ENCODE data around the gene PLXNB2. TPM values are rescaled to one million over a fixed set of nuclear protein-coding genes. Genes with fewer than 3 reads are reported as not detected.

PLXNB2 gene
- total RNA-seq, 1 experiment from 2014 or later: 27.6 TPM

DNA sequence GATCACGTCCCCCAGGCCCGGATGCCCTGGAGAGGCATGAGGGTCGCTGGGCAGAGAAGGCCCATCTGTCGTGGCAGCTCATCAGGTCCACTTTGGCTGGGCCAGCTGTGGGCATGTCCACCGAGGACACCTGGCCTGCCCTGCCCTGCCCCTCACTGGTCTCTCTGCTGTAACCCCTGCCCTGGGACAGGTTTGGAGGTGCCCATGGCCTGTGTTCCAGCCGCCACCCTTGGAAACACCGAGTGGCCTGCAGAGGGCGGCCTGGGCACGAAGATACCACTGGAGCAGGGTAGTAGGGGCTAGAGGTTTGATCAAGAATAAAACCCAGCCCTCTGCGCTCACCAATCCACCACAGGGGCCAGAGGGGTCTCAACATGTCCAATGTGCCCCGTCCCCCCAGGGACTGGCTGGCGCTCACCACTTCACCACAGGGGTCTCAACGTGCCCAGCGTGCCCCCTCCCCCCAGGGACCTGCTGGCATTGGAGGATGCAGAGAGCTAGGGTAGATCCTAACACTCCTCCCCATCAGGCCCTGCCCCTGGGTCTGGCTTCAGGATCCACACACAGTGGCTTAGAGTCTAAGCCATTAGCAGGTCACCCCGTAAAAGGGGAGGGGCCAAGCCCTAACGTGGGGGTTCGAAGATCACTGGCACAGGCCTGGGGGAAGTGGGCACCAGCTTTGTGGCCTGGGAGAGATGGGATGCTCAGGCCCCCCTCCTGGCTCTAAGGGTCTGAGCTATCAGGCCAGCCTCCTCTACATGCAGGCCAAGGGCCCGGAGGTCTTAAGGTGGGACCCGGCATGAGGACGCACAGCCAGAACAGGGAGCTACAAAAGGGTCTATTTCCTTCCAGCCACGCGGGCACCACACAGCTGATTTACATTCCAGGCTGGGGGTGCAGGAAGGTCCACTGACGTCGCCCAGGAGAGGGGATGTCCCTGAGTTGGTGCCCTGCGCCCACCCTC lies 55.1 kb downstream of the PLXNB2 start:
- DNase-seq (ENCODE audit: low read depth): peak; percentile 60

DNA sequence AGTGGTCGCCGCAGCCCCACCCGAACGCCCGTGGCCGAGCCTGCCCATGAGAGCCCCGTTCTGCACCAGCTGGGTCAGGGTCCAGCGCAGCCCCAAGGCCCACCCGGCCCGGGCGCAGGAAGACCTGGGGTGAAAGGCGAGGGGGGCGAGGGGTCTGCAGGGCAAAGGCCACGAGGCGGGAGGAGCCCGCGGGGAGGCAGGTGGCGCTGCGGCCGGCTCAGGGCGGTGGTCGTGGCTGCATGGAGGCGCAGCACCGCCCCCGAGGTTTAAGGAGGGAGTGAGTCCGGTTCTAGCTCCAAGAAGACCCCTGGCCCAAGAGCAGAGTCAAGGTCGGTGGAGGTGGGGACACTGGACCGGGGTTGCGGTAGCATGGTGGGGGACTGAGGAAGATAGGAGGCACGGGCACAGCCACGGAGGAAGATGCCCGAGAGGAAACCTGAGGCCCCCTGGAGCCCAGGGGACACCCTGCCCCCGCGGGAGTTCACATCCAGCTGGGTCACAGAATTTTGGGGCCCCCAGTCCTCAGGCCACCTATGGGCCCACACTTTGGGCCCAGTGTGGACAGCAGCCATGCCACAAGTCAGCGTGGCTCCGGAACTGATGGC lies 55.9 kb downstream of the PLXNB2 start:
- DNase-seq (ENCODE audit: low read depth): no peak

DNA sequence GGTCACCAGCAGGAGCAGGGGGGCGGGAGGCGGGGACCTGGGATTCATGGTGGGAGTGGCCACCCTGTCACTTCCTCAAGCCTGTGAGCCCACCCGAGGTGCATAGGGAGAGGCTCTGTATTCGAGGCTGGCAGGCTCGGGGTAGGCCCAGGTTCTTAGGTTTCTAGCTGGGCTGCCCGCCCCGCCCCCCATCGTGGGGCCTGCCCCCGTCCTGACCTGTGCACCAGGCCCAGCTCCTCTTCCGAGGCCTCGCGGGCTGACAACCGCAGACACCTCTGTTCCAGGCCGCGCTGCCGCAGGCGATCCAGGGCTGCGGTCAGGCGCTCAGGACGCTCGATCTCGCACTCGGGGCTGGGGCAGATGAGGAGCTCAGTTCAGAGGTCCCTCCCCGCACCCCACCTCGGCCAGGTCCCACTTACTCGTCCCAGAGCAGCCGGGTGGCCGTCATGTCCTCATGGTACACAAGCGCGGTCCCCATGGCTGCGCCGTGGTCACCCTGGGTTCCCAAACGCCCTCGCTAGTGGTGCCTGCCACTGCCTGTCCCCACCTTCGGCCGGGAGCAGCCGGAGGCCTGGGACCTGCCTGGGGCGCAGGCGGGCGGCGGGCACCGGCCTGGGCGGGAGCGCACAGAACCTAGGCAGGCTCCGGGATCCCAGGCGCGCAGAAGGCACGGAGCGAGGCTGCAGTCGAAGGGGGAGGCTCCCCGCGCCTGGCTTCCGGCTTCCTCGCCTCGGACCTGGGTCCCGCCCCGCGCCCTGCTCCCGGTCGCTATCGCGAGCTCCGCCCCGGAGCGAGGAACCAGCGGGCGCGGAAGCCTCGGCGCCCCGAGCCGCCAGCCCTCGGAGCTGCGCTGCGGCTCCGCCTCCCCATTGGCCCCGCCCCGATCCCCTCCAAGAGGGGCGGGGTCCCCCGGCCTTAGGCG lies 56.6 kb downstream of the PLXNB2 start, which contains the start of gene HDAC10:
Gene HDAC10 (minus strand): TSS at position 711 of the 922 bp plus-strand sequence. CDS start 233 bp downstream, at position 478.
- DNase-seq (ENCODE audit: low read depth): peak; percentile 66

DNA sequence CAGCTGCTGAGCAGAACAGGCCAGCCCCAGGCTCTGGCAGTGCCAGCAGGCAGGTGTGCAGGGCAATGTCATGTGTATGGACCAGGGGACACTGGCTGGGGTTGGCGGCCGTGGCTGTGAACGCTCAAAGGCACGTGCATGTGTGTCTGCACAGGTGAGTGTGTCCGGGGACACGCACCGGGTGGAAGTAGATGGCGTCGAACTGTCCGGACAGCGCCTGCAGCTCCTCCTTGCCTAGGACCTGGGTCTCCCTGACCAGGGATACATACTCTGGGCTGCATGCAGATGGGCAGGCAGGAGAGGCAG lies 57.2 kb downstream of the PLXNB2 start:
- DNase-seq (ENCODE audit: low read depth): no peak

DNA sequence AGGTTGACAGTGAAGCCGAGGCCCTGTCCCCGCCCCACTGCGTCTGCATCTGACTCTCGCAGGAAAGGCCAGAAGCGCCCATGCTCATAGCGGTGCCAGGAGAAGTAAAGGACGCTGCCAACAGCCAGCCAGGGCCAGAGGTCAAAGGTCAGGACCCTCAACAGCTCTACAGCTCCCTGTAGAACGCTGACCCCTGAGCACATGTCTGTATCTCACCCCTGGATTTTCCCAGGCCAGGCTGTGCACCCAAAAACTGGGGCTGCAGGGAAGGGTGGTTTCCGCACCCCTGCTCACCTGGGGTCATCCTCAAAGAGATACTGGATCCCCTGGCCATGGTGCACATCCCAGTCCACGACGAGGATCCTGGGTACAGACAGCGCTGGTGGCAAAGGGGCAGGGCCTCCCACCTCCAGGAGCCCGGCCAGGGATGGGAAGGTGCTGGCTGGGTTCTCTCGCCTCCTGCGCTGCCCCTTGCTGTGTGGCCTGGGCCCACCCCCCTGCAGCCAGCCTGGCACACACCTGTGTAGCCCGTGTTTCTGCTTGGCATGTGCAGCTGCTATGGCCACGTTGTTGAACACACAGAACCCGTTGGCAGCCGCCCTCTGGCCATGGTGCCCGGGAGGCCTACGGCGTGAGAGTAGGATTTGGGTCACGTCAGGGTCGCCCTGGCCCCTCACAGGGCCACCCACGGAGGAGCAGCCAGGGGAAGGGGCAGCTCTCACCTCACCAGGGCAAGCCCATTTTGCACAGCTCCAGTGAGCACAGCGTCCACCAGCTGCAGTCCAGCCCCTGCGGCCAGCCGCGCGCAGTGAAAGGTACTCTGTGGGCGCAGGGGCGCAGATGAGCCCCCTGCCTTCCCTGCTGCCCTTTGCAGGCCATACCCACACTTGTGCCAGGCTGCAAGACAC lies 57.9 kb downstream of the PLXNB2 start:
- no peak for DNase-seq (ENCODE audit: low read depth)

DNA sequence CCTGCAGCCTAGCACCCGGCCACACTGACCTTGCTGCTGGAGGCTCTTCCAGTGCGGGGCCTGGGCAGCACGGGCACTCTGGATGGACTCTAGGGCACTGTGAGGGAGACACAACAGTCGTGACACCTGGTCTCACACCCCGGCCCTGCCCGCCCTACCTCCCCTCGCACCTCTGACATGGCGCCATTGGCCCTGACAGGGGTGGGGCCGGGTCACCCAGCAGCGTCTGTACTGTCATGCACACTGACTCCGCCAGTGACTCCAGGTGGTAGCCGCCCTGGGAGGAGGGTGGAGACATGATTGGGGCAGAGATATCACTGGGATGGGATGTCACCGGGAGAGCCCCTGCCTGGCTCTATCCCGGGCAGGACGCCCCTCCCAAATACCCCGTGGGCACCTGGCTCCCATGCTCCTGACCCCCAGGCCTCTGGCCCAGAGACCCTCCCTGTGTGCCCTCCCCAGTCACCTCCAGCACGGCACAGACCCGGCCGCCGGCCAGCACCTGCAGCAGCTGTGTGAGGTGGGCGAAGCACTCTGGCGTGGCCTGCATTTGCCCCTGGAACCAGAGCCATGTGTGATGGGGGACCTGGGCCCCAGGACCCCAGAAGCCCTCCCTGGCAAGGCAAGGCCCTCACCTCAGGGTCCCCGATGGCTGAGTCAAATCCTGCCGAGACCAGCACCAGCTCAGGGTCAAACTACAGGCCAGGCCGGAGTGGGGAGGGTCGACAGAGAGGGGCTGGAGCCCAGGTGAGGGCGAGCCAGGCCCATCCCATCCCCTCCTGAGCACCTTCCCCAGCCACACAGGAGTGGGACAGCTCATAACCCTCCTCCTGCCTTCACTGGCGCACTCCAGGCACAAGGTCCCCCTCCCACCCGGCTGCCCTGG lies 59.0 kb downstream of the PLXNB2 start:
- no peak for DNase-seq (ENCODE audit: low read depth)

DNA sequence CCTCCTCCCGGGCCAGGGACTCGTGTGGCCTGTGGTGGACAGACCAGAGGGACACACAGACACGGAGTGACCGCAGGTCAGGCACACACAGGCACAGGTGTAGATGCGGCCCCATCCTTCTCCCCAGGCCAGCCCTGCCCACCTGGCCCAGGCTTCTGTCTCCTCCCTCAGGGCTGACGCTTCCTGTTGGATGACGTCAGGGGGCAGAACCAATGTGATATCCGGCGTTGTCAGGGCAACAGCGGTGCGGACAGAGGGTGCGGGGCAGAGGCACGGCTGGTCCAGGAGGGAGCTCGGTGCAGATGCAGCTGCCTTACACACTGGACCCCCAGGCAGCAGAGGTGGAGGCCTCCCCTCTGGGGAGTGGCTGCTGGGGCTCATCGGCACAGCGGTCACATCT lies 59.7 kb downstream of the PLXNB2 start:
- no peak for DNase-seq (ENCODE audit: low read depth)

DNA sequence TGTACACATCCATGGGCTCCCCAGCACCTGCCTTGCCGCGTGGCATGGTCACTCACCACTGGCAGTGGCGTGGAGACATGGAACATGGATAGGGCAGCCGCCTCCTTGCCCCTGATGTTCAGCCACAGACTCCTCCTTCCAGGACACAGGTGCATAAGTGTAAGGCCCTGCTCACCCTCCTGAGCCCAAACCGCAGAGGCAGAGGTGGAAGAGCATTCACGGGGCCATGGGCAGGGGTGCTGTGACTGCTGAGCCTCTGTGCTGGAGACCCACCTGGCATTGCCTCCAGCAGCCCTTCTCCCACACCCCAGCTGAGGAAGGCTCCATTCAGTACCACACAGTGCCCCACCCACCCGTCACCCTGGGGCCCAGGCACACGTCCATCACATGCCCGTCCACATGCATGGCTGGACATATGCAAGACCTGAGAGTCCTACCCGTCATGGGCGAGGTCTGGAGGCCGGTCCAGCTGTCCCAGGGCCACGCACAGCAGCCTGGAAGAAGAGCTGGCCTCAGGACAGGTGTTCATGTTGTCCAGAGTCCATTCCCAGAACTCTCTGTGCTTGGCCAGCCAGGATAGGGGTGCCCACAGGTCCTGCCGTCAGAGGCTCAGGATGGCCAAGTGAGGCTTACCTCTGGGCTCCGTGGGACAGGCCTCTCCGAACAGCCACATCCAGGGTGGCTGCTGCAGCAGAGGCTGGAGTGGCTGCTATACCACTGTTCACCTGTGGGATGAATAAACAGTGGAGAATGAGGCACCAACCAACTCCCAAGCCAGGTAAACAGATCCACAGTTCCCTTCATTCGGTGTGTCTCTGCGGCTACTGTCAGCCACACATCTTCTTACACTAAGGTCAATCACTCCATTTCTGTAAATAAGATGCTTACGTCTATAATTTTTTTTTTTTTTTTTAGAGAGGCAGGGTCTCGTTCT lies 60.9 kb downstream of the PLXNB2 start:
- DNase-seq (ENCODE audit: low read depth): no peak

DNA sequence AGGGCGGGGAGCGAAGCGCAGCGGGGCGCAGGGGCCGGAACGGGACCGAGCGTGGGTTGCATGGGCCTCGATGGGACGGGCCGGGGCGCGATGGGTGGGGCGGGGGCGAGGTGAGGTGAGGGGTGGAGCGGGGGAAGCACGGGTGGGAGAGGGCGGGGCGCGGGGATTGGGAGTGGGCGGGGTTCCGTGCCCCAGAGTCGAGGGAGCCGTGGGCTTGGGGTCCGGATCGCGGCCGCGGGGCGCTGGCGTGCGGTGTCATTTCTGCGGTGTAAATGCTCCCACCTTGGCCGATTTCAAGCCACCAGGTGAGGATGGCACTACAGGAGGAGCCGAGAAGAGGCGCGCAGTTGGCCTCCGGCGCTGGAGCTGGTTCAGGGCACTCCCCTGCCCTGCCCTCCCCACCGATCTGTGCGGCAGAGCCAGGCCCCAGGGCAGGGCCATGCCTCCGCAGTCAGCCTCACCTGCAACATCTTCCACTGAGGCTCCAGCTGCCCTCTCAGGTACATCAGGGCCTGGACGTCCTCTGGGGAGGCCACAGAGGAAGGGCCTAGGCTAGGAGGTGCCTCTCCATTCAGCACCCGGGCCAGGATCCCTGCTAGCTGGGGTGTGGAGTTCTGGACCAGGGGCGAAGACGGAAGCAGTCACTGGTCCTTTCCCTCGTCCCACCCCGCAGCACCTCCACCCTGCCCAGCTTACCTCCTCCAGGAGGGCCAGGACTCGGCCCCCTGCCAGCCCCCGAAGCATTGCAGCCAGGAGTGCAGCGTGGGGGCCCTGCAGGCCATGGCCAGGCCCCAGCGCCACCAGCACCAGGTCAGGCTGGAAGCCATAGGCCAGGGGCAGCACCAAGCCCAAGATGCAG lies 62.0 kb downstream of the PLXNB2 start:
- DNase-seq (ENCODE audit: low read depth): no peak

DNA sequence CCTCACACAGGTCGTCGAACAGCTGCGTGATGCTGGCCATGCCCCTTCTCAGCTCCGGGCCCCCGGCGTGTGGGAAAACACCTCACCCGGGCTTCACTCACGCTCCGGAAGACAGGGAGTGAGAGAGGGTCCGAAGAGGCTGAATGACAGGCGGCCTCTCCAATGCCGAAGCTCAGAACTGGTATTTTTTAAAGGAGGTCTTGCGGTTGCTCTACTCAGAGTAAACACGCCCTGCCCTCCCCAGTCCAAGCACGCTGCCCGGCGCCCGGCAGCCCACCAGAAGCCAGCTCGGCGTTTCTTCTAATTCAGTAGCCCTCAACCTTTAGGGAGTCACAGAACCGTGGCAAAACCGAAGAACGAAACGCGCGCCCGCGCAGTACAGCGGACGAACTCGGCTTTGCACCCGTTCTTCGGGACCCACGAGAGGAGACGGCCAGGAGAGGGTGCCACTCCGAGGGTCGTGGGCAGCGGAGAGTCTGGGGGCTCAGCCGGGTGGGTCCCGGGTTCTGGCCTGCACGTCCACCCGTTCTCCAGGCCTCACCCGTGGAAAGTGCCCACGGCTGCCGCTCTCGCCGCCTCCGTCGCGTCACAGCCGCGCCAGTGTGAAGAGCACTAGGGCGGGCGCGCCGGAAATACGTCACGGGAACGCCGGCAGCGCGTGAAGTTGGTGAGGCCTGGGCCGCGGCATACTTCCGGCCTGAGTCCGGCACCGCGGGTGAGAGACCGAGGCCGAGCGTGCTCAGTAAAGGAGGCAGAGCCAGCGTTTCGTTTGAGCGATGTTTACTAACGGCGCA lies 62.8 kb downstream of the PLXNB2 start, which contains the start of gene TUBGCP6:
Gene TUBGCP6 (minus strand): TSS at position 604 of the 794 bp plus-strand sequence. CDS start 564 bp downstream, at position 40.
- peak; percentile 89 for DNase-seq (ENCODE audit: low read depth)

DNA sequence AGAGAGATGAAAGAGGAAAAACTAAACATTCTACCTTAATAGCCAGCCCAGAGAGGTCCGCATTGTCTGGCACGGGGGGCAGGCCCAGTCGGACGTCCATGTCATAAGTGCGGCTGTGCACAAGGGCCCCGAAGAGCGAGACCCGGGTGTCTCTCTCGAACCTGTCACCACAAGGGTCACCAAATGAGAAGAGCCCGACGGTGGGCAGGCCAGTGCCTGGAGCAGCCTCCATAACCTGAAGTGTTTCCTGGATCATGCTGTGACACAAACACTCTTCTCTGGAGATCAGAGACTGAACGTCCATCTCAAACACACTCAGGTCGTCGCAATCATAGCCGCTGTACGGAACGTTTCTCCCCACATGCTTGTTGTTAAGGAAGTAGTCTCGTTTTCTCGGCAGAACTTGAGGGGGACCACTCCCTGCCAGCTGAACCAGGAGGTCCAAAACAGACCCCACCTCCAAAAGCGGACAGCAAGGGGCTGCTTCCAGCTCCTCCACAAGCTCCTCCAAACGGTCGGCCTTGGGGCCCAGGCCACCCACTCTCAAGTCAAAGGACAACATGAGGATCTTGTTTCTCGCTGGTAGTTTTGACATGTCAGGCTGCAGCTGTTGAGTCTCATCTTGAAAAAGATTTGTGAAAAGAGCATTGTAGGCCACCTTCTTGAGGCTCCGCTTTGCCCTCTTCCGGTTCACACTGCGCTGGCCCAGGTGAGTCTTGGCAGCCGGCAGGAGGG lies 63.6 kb downstream of the PLXNB2 start:
- DNase-seq (ENCODE audit: low read depth): no peak

DNA sequence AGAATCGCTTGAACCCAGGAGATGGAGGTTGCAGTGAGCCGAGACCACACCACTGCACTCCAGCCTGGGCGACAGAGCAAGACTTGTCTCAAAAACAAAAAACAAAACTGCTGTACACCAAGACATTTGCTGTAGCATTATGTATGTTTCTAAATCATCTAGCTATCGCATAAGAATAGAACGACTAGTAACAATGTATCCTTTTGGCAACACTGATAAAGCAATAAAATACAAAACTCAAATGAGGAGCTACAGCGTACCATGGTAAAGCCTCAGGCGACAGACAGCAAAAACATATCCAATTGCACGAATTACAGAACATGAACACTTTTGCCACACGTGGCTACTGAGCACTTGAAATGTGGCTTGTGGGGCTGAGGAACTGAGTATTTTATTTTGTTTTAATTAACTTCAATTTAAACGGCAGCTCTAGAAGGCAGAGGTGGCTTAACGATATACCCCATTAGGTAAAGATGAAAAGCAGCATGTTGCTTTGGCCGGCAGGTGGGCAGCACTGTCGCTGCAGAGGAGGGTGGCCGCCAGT lies 65.0 kb downstream of the PLXNB2 start:
- DNase-seq (ENCODE audit: low read depth): no peak

DNA sequence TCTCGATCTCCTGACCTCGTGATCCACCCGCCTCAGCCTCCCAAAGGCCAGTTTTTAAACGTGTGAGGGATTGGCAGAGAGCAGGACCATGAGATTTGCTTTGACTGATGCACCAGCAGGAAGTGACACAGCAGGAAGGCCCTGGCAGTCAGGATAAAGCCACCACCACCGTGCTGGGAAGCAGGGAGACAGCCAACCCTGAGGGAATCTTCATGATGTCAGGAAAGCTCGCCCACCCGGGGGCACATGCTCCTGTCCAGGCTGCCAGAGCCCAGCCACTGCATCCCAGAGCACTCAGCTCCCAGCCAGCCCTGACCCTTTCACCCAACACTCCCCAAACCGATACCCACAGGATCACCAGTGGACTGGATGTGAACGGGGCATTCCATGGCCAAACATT lies 68.7 kb downstream of the PLXNB2 start:
- DNase-seq (ENCODE audit: low read depth): no peak

DNA sequence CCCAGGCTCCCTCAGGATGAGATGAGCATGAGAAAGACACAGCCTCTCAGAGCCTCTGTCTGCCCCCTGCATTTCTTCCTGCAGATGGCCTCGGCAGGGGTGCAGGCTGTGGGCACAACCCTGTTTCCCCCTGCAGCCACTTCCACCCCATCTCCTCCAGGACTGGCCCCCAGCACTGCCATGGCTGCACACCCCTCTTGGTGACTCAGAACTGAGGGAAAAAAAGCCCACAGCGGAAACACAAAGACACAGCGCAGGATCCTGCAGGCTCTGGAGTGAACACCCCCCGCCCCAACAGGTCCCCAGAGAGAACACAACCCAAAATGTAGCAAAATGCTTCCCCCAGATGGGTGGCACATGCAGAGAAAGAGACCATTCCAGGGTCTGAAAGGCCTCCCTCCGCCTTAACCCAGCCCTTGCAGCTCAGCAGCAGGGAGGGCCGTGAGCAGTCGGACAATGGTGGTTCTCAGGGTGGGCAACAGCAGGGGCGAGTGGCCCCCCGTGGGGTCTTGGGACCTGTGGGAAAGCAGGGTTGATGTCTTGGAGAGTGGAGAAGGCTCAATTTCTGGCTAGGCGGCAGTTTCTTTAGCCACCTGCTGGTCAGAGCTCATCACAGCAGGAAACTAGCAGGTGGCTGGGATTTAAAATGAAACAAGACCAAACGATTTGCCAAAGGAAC lies 70.6 kb downstream of the PLXNB2 start:
- DNase-seq (ENCODE audit: low read depth): no peak

DNA sequence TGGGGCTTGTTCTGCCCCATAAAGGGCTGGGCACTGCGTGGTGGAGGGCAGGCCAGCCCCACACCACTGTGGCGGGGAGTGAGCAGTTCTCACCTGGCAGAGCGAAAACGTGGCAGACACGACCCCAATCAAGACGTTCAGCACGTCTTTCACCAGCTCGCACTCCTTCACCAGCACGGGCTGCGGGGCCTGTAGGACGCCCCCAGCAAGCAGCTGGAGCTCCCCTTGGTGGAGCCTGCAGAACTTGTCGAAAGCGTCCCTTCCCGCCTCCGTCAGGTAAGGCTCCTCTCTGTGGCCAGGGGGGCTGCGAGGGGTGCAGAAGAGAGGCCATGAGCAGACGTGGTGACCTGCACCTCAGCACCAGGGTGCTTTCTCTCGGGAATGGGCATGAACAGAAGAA lies 74.2 kb downstream of the PLXNB2 start:
- no peak for DNase-seq (ENCODE audit: low read depth)
